GM13976 (cell line): Measurements from ENCODE around the gene PGAP6.
"Not testable (repeated sequence)": the region's sequence is repeated elsewhere in the genome, so short reads cannot be mapped to it uniquely, and the experiment has no call there.

Source experiments
- DNase-seq: peaks from one replicate; pipeline ENCODE4 v3.0.0; 2012; ENCODE audit warnings: low spot score
- in situ Hi-C: fragments of 300-500 bp; cut with MboI; formaldehyde crosslinking; loops from one replicate; pipeline ENCODE4 v1.12.0; 2022; ENCODE audit warnings: low sequenced_read_pairs, mixed read lengths, inconsistent platforms; ENCODE audit not compliant: unreplicated experiment
- TF ChIP-seq, protein P1 (sequence below): IDR thresholded peaks from 2 replicates; pipeline ENCODE4 v1.5.1; 2012; ENCODE audit warnings: borderline replicate concordance, mild to moderate bottlenecking; ENCODE audit not compliant: insufficient read depth; ENCODE audit errors: extremely low read depth, missing control alignments, control extremely low read depth

Gene PGAP6

DNA sequence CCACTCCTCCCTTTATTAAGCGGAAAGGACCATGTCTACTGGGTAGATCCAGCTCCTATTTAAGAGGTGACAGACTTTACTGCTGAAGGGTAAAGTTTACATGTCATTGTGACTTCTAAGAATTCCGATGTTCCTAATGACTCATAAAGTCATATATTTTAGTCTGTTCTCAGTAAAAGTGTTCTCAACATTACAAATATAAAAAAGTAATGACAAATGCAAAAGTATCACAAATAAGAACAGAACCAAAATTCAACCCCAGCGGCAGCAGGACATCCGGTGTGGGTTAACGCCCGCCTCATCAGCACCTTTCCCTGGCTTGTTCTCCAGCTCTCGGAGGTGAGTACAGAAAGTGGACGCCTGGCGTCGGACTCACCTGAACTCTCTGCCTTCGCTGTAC is 36.0 kb downstream of the PGAP6 start:
- in situ Hi-C loops, result no loop called here
- DNase-seq, result no peak
- TF ChIP-seq, protein P1, sequence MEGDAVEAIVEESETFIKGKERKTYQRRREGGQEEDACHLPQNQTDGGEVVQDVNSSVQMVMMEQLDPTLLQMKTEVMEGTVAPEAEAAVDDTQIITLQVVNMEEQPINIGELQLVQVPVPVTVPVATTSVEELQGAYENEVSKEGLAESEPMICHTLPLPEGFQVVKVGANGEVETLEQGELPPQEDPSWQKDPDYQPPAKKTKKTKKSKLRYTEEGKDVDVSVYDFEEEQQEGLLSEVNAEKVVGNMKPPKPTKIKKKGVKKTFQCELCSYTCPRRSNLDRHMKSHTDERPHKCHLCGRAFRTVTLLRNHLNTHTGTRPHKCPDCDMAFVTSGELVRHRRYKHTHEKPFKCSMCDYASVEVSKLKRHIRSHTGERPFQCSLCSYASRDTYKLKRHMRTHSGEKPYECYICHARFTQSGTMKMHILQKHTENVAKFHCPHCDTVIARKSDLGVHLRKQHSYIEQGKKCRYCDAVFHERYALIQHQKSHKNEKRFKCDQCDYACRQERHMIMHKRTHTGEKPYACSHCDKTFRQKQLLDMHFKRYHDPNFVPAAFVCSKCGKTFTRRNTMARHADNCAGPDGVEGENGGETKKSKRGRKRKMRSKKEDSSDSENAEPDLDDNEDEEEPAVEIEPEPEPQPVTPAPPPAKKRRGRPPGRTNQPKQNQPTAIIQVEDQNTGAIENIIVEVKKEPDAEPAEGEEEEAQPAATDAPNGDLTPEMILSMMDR, result no peak

DNA sequence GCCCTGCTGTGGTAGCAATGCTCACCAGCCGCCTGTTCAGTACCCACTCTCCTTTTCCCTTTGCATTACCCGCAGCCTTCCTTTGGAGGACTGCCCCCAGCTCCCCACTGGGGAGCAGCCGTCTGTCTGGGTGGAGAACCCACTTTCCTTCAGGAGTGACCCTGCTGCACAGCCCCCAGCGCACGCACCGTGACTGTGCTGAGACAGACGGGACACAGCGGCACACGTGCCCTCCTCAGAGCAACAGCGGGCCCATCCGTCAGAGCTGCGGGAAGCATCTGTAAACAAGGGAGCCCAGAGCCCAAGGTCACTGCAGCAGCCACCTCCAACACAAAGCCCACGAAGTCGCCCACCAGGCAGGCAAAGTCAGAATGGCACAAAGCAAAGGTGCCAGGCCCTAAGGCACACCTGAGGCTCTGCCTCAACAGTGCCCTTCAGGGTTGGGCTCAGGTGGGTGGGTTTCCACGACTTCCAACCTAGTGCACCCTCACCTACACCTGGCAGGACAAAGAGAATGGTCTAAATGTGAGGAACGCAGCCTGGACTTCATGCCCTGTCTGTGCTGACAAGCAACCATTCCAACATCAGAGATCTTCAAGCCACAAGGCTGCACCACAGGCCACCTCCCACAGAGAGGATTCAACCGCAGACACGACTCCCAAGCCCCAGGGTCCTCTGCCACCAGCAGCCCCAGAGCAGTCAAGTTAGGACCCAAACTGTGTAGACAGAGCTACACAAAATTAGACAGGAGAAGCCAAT is 39.1 kb downstream of the PGAP6 start:
- DNase-seq, result no peak
- TF ChIP-seq, protein P1, result no peak
- in situ Hi-C loops, result no loop called here

DNA sequence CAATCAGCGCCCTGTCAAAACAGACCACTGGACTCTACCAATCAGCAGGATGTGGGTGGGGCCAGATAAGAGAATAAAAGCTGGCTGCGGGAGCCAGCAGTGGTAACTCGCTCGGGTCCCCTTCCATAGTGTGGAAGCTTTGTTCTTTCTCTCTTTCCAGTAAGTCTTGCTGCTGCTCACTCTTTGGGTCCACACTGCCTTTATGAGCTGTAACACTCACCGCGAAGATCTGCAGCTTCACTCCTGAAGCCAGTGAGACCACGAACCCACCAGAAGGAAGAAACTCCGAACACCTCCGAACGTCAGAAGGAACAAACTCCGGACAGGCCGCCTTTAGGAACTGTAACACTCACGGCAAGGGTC is 39.8 kb downstream of the PGAP6 start:
- in situ Hi-C loops, DNase-seq: not testable (repeated sequence)

DNA sequence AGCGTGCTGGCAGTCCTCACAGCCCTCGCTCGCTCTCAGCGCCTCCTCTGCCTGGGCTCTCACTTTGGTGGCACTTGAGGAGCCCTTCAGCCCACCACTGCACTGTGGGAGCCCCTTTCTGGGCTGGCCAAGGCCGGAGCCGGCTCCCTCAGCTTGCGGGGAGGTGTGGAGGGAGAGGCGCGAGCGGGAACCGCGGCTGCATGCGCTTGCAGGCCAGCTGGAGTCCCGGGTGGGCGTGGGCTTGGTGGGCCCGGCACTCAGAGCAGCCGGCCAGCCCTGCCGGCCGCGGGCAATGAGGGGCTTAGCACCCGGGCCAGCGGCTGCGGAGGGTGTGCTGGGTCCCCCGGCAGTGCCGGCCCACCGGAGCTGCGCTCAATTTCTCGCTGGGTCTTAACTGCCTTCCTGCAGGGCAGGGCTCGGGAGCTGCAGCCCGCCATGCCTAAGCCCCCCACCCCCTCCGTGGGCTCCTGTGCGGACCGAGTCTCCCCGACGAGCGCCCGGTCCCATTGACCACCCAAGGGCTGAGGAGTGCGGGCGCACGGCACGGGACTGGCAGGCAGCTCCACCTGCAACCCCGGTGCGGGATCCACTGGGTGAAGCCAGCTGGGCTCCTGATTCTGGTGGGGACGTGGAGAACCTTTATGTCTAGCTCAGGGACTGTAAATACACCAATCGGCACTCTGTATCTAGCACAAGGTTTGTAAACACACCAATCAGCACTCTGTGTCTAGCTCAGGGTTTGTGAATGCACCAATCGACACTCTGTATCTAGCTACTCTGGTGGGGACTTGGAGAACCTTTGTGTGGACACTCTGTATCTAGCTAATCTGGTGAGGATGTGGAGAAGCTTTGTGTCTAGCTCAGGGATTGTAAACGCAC is 40.4 kb downstream of the PGAP6 start:
- in situ Hi-C loops, result not testable (repeated sequence)

DNA sequence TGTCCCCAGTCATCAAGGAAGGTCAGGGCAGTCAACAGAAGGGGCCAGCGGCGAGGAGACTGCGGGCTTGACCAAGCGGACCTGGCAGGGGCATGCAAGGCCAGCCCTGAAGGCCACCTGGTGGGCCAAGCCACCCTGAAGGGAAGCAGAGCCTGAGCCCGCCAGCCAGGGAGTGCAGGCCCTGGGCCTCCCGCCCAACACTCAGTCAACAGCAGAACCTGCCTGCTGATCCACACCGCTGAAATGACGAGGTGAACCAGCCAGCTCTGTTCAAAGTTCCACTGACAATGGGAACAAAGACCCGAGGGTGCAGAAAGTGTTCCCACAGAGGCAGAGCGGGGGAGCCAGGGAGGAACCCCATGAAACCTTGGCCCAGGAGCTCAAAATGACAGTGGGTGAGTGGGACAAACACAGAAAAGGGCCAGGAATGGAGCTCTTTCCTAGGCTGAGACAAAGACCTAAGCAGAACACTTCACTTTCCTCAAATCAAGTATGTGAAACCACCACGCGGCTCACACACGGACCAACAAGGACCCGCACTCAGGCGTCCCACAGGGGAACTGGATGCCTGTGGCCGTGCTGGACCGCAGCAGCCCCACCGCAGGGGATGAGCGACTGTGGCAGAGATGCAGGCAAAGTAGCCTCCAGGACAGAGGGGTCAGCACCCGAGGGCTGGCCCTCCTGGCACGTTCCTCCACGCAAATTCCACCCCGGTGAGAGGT is 41.2 kb downstream of the PGAP6 start:
- DNase-seq, result no peak
- in situ Hi-C loops, result no loop called here
- TF ChIP-seq, protein P1, result no peak

More for the DNA sequence above, 40.4 kb downstream of the PGAP6 start:
- not testable (repeated sequence) for DNase-seq

DNA sequence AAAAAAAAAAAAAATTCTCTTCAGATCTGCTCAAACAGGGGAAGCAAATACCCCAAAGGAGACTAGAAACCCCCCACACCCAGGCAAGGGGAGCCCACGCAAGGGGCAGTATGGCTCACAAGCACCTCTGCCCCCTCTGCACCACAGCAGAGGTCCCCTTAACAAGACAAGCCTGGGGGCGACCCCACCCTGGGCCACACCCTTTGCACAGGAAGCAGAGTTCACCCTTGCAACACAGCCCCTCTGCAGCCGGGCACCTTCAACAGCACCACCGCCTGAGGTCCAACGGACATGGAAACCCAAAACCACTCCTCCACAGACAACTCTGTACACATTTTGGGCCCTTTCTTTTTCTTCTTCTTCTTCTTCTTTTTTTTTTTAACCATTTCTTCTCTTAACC is 42.1 kb downstream of the PGAP6 start:
- TF ChIP-seq, protein P1, result no peak
- in situ Hi-C loops, result no loop called here

DNA sequence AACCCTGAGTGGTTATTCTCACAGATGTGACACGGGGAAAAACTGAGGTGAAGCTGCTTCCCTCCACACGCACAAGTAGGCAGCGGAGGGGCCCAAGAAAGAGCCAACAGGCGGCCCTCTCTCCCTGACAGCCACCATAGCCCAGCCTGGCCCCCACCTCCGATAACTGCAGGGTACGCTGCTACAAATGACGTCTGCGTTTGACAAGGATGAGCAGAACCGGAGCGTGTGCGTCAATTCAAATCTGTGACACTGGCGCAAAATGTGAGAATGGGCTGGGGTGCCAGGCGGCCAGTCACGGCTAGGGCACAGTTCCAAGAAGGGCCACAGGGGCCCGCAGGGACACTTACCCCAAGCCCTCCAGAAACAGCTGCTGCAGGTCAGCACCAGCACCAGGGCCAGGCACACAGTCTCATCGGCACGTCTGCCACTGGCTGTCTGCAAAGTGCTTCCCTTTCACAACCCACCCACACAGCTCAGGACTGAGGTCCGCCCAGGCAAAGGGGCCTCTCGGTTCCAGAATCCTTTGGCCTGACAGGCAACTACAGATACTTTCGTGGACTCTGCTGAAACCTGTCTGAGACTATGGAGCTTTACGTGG is 43.7 kb downstream of the PGAP6 start:
- in situ Hi-C loops, result no loop called here
- DNase-seq, result no peak
- TF ChIP-seq, protein P1, result no peak

More for the DNA sequence above, 42.1 kb downstream of the PGAP6 start:
- no peak for DNase-seq
